Activated T-cell treated with anti-CD3 and anti-CD28 coated beads, Interleukin-2, amount 50 U/mL, for 48 hours (primary cell): ENCODE data around the gene PIBF1.

Source experiments
- DNase-seq, 2 experiments: peaks; one replicate each; pipeline ENCODE4 v3.0.0-alpha.2; 2020

The PIBF1 gene

DNA sequence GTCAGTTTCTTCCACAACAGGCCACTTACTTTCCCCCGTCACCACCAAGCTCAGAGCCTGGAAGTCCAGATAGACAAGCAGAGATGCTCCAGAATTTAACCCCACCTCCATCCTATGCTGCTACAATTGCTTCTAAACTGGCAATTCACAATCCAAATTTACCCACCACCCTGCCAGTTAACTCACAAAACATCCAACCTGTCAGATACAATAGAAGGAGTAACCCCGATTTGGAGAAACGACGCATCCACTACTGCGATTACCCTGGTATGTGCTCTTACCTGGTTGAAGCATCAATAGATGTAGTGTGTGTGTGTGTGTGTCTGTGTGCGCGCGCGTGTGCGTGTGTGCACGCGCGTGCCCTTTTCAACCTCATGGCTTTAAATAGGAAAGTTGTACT, 280.5 kb downstream of the PIBF1 start:
- DNase-seq: no peak

DNA sequence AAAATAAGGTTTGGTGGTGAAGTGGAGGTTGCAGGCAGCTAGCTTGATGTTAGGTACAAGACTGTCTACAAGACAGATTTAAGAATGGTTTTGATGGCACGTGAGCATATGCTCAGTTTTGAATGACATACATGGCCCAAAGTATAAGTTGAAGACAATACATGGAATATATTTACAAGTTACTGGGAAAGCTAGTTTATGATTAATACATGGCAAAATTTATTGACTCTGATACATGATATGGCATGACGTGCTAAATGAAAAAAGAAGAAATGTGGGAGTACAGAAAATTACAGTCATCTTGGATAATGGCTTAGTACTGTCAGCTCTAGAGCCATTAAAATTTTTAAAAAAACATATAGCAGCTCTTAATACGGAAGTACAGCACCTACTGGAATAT, 281.2 kb downstream of the PIBF1 start:
- no peak for DNase-seq

DNA sequence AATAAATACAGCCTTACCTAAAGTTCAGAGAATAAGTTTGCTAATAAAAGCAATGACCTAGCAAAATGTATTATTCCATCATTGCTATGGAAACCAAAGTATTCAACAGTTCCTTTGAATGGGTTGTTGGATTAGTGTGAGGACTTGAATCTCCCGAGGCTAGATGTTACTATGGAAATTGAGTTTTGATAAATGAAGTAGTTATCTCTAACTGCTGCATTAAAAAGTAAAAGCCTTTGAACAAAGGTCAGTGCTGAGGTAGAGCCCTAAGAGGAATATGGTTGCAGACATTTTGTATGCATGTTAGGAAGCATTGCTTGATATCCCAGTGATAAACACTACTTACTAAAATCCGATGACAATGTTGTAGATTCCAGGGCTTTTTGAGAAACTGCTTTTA, 283.1 kb downstream of the PIBF1 start:
- DNase-seq: no peak

DNA sequence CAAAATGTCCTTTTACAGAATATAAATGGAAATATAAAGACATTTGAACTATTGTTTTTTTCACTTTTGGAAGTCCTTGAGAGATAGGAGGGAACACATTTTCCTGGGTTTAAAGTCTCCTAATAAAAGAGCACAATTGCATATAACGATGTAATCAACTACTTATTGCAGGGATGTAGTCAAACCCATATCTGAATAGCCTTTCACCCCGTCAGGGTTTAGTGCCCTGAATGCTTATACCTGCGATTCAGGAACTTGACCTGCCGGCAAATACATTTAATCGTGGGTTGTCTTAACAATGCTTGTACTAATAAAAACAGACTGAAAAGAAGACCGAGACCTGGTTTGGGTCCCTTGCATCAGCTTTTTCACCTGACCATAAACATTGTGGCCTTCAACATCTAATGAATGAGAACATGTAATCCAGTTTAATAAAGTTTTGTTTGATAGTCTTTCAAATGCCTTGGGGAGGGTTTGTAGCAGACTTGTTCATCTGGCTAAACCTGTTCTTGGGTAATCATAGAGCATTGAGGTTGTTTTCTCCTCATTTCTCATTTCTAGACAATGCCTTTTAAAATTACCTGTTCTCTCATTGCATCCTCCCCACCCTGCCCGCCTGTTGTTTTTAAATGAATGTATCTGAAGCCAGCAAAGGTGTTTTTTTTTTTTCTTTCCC, 283.9 kb downstream of the PIBF1 start:
- no peak for DNase-seq
